Astrocyte of the spinal cord (primary cell): ENCODE results near the gene CCL20.
"Not testable (repeated sequence)": the region's sequence is repeated elsewhere in the genome, so short reads cannot be mapped to it uniquely, and the experiment has no call there.

ENCODE experiments used
- DNase-seq: peaks from one replicate; pipeline ENCODE4 v3.0.0; 2011; ENCODE audit warnings: low read depth, low spot score
- H3K4me3 ChIP-seq: 2 replicates; pipeline ENCODE4 v1.5.1; 2011; ENCODE audit warnings: low read depth, mild to moderate bottlenecking, low read length, moderate library complexity
- CTCF ChIP-seq: IDR thresholded peaks from 2 replicates; pipeline ENCODE4 v1.5.1; 2012; ENCODE audit warnings: low read depth, mild to moderate bottlenecking, low read length, inconsistent platforms
- in situ Hi-C: cut with HindIII; loops from 2 replicates; pipeline ENCODE4 v1.10.0; 2017; ENCODE audit warnings: low sequenced_read_pairs

The CCL20 gene

GRCh38 chr2:227785293-227785692 lies 28.3 kb upstream of the CCL20 start:
- TF ChIP-seq CTCF = no peak
- H3K4me3 ChIP-seq = no peak overlapping the region
- no peak for DNase-seq
- in situ Hi-C loops = no loop called here

GRCh38 chr2:227788561-227789018 lies 25.1 kb upstream of the CCL20 start:
- peak; percentile 25 for DNase-seq

GRCh38 chr2:227789803-227790202 lies 23.8 kb upstream of the CCL20 start:
- DNase-seq = no peak
- in situ Hi-C loops = no loop called here

More at GRCh38 chr2:227788561-227789018, 25.1 kb upstream of the CCL20 start:
- in situ Hi-C loops = no loop called here
- H3K4me3 ChIP-seq = no peak overlapping the region
- no peak for TF ChIP-seq CTCF

GRCh38 chr2:227793148-227793712 lies 20.4 kb upstream of the CCL20 start:
- DNase-seq = no peak
- in situ Hi-C loops = no loop called here
- H3K4me3 ChIP-seq = no peak overlapping the region
- TF ChIP-seq CTCF = no peak

More at GRCh38 chr2:227789803-227790202, 23.8 kb upstream of the CCL20 start:
- no peak overlapping the region for H3K4me3 ChIP-seq
- TF ChIP-seq CTCF = no peak

GRCh38 chr2:227796045-227796711 lies 17.5 kb upstream of the CCL20 start:
- H3K4me3 ChIP-seq = no peak overlapping the region
- no peak for TF ChIP-seq CTCF
- in situ Hi-C loops = no loop called here
- DNase-seq = no peak

- H3K4me3 ChIP-seq, in situ Hi-C loops, DNase-seq: not testable (repeated sequence)
These were observed 16.9 kb upstream of the CCL20 start for GRCh38 chr2:227796768-227797167.

- H3K4me3 ChIP-seq = no peak overlapping the region
- no peak for TF ChIP-seq CTCF
- no peak for DNase-seq
- in situ Hi-C loops = no loop called here
These were observed 14.4 kb upstream of the CCL20 start for GRCh38 chr2:227799202-227799601.
